ENCODE data around the gene MEF2D.

Gene MEF2D

DNA sequence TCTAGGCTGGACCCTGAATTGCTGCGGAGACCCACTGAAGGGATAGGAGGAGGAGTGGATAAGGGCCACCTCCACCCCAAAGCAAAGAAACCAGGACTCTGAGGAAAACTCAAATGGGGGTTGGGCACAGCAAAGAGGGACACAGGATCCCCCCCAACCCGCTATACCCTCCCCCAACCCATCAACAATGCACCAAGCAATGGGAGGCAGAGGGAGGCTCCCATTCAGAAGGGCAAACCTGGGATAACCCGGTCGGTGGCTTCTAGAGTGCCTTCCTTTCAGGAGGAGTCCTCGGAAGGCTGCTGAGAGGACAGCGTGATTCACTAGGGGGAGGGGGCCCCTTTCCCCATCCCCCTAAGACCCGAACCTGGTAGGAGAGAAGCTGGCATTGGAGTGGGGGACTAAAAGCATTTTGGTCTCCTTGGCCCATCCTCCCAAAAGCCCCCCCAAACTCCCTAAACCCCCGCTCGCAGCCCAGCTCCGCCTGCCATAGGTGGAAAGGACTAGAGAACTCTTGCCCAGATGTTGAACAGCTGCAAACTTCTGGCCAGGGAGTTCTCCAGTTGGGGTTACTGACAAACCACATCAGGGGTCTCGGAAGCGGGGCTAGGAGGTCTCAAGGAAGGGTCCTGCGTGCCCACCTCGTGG lies 1.3 kb downstream of the MEF2D start:
- no peak for DNase-seq

DNA sequence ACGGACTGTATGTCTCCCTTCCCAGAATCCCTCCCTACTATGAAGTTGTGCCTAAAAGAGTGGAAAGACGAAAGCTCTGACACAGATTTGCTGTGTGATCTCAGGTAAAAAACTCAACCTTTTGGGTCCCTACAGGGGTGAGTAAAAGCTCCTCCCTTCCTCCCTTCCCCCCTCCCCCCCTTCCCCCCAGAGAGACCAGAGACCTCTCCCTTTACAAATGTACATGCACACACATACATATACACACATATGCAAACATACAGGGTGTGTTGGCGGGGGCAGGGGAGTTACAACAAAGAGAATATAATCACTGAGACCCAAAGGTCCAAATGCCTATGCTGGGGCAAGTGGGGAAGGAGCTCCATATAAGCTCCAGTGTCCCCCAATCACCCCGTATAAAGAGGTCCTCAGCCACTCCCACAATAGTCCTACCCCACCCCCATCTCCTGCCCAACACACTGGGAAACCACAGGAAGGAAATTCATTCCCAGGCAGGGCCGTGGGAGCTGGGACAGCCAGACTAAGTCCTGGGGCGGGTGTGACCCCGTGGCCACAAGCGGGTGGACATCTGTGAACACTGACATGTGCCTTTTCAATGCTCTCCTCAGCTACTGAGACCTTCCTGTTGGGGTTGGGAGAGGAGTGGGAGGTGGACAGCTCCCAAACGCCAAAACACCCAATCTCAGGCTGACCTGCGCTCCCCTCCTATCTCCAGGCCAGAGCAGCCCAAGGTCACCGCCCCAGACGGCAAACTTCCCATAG lies 2.0 kb downstream of the MEF2D start:
- no peak for DNase-seq

DNA sequence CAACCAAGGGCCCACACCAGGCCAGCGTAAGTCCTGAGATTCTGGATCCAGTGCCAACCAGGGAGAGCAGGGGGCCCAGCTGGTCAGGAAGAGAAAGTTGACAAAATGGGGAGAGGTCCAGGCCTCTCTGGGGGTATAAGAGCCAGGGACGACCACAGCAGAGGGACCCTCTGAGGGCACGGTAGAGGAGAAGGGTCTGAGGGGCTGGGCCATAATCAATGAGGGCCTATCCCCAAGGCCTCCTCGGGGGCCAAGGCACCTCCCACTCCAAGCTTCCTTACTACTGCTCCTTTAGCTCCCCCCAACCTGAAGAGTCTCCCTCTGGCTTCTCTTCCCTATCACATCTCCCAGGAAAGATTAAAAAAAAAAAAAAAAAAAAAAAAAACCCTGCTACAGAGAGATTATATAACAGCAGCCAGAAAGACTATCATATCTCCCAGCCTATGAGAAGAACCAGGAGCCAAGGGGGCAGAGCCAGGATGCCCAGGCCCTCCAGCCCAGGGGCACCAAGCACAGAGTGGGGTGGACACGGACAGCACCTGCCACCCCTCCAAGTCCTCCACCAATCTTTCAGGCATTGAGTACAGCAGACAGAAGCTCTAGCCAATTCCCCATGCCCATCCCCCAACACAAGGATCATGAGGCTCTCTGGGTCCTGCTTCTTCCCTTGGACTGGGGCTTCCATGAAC lies 2.7 kb downstream of the MEF2D start:
- DNase-seq: peak; percentile 24

DNA sequence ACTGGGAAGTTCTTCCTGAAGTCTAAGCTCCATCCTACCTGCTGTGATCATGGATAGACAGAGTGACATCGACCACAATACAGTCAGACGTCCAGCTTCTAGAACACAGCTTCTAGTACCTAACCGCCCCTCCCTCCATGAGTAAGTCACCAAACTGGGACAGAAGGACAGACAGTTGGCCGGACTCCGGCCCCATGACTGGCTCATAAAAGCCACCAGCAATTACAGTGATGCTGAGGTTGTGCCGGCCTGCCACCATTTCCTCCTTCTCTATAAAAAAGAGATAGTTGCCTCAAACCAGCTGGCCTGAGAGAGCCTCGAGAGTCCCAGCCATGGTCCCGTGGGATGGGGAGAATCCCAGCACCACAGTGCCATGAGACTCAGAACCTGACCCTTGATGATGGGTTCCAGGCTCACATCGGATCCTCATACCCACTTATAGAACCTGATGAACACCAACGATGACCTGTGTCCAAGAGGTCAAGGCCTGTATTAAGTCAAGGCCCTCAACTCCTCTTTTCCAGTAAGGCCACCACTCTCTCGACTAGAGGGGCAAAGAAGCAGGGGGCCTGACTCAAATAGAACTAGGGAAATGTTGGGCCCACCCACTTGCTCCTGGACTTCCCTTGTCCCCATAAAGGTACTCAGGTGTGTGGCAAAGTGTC lies 3.4 kb downstream of the MEF2D start:
- no peak for DNase-seq

DNA sequence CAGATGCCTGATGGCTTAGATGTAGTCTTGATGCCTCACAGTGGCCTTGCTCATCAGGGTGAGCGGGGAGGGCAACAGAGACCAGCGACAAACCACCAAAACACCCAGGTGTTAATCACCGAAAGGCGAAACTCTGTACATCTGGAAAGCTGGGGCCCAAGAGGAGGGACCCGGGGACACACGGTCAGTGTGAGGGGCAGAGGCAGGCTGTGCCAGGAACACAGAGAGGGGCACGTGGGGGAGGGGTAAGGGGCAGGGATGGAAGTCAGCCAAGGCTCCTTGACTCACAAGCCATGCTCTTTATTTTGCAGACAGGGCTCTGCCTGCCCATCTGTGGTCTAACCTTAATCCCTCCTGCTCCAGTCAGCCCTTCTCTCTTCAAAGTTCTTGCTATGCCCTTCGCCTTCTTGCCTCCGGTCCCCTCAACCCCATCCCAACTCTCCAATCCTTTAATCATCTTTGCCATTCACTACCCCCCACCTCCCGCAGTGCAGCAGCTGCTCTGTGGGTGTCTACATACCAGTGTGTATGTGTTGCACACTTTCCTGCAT lies 4.3 kb downstream of the MEF2D start:
- no peak for DNase-seq

DNA sequence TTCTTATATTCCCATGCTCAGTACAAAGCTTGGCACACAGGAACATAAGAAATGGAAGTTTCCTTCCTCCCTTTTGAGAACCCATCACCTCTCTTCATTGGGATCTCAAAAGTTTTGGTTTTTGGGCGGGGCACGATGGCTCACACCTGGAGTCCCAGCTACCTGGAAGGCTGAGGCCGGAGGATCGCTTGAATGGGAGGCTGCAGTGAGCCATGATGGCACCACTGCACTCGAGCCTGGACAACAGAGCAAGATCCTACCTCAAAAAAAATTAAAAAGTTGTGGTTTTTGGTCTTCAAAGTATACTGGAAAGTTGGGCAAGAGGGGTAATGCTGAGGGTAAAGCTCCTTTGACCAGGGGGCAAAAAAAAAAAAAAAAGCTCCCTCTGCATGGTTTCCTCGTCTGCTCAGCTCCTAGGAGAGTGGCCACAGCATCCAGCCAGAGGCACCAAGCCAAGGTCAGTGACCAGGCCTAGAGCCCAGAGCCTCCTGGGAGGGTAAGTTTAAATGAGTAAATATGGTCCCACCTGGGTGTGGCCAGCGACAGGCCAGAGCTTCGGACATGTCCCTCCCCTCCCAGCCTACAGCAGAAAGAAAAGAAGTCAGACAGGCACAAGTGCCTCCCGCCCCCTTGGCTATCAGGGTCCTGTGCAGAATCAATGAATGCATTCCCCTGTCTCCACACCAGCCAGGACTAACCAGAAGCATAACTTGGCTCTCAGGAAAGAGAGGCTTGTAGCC lies 5.0 kb downstream of the MEF2D start:
- no peak for DNase-seq

DNA sequence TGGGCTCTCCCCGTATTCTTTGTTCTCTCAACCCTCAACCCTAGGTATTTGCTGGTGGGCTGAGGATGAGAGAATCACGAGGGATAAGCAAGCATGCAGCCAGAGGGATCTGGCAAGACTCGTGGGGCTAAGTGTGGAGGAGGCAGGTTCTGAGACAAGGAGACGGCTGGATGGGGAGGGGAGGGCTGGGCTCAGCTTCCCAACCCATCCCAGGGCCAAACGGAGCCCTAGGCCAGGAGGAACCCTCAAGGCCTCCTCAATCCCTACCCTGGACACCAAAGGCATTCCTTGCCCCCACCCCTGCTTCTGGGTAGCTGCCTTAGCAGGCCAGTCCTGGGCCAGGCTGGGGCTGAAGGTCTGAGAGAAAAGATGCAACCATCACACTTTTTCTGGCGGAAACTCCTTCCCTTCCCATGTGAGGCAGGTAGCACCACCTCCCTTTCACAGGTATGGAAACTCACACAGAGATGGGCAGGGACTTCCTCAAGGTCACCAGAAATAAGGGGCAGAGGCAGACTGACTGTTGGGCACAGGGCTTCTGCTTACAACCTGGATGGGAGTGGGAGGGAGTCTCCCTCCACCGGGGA lies 6.2 kb downstream of the MEF2D start:
- no peak for DNase-seq

DNA sequence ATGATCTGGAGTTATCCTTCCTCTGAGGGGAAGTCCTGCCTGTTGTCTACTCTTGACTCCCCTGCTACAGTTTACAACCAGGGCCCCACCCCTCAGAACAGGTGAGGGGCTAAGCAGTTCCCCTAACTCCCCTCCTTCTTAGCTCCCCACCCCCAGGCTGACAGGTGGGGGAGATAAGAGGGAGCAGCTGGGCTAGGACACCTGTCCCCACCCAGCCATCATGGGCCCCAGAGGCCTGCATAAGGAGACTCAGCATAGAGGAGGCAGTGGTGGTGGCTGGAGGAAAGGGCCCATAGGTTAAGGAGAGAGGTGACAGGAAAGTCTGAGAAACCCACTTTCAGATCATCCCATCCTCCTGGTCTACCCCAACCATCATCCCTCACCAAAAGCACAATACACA lies 6.8 kb downstream of the MEF2D start:
- no peak for DNase-seq

DNA sequence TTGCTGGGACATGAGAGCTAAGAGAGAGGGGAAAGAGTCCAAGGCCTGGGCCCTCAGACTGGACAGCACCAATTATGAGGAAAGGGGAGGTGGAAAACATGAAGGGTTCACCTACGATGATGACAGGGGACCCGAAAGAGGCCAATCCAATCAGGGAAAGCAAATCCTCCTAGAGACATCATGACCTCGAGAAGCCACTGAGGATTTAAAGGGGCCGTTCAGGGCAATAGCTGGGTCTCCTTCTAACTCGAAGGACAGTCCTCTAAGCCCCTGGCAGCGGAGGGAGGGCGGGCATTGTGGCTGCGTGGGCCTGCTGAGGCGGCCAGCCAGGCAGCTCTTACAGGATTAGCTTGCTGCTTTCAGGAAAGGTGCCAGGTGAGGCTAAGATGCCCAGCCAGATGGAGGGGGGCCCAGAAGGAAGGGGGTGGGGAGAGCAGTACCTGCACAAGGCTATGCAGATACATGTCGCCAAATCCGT lies 7.4 kb downstream of the MEF2D start:
- DNase-seq: no peak

DNA sequence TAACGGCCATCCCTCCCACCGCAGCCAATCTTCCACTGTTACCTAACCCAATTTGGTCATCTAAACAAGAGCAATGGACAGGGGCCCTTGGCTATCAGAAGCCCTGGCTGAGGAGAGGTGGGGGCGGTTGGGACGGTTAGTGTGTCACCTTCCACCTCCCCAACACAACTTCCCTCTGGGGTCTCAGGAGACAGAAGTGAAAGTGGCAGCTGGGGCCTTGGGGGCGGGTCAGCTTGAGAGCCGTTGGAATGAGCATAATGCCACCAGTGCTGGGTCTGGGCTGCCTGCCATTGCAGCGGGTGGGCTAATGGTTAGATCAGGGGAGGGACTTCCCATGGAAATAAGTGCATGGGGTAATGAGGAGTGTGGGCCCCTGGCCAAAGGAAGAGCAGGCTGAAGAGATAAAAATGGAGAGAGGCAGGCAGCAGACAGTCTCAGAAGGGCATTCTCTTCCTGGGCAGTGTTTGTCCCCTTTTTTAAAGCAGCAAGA lies 7.9 kb downstream of the MEF2D start:
- DNase-seq: peak; percentile 81

DNA sequence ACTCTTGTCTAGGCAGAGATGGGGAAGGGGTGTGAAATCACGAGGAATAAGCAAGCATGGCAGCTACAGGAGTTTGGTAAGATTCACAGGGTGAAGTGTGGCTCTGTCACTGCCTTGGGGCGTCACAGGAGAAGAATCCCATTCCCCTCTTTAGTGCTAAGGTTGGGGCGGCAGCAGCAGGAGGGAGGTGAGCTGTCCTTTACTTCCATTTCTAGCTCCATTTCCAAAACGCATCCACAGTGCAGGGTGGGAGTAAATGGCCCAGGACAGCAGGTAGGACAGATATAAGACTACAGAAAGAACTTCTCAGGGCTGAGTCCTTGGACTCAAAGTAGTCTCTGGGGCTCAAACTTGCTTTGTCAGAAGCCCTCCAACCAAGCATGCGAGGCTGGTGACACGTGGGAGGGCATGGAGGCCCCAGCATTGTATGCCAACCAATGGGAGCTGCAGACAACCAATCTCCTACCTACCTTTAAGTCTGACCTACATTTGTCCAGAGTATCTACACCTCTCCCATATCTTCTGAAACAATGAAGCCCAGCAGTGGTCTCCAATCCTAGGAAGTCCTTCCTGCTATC lies 8.5 kb downstream of the MEF2D start:
- no peak for DNase-seq

DNA sequence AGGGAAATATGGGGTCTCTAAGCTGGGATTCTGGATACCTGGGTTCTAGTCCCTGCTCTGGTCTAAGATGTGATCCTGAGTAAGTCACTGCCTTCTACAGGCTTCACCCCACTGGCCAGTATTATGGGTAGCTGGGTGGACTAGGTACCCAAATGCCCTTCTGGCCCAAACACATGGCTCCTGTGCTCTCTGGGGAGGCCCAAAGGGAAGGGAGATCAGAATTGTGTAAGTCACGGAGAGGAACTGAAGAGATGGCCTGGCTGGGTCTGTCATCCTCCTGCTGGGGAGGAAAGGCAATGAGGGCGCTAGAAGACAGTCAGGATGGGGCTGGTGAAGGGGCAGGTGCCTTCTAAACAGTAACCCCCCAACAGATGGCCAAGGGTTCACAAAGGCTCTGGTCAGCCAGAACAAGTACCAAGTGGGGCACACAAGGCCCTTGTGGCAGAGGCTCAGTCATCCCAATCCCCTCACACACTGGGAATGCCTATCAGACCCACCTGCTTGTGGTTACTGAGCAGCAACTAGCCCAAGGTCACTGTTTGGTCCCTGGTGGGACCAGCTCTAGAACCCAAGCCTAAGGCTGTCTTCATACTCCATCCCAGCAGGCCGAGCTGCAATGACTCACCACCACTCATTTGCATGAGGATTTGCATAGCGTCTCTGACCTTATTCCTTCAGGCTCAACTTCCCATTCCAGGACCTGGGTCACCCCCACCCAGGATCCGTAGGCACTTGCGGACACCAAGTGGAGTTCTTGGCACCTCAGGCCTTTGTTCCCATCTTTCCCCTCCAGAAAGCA lies 9.2 kb downstream of the MEF2D start:
- no peak for DNase-seq

DNA sequence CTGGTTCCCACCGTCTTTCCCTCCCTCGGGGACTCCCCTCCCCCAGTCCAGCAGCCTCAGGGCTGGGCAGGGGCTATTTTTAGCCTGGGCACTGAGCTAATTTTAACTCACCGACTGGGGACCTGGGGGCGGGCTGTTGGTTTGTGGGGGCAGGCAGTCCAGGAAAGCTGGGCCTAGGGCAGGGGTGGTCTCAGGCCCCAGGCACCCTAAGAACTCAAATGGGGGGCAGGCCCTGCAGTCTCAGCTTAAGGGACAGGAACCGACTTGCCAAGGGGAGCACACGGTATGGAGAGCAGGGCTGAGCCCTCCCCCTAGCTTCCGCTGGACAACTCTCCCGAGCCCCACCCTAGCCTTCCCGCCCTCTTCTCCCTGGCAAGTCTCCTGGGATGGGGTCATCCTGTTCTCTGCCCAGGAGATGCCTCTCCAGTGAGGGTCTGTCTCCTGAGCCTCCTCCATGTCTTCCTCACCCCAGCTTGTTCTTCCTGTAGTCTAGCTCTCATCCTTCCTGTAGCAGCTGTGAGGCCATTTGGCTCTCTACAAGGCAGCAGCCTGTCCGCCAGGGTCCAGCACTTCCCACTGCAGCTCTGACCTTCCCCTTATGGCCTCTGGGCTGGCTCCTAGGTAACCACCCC lies 10.1 kb downstream of the MEF2D start:
- DNase-seq: no peak

DNA sequence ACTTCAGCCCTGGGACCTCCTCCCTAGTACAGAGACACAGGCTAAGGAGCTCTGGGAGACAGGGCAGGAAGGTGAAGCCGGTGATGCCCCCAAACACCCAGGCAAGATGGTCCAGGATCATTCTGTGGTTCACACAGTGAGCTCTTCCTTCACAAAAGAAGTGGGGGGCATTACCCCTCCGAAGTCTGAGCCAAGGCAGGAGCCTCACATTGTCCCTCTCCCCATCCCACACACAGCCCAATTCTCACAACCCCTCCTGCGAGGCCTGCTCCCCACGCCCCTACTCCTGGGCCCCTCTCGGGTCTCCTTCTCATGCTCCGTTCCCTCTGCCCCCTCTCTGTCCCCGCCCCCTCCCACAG lies 10.7 kb downstream of the MEF2D start:
- no peak for DNase-seq

DNA sequence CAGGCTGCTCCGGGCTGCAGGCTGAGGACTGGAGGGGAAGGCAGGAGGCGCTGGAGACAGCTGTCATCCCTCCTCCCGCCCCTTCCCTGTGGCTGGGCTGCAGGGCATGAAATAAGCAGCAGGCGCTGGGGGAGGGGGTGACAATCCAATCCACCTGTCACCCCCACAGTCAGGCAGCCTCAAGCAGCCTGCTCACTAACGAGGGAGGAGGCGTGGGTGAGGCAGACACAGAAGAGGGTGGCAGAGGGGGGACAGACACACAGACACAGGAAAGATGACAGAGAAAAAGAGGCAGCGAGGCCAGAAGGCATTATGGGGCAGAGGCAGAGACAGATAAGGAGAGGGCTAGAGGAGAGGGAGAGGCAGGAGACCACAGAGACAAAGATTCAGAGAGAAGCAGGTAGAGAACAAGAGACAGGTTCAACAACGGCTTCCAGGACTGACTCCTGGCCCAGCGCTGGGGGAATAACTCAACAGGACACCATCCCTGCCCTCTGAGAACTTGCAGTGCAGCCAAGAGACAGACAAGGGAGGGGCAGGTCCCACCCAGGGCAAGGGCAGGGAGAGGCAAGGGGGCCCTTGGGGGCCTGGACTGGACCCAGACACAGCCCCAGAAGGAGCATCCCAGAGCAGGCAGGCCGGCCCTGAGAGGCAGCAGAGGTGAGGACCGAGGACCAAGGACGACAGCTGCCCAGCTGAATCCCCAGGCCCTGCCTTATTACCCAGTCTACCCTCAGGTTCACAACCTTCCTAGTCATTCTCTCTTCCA lies 11.2 kb downstream of the MEF2D start:
- peak; percentile 73 for DNase-seq

DNA sequence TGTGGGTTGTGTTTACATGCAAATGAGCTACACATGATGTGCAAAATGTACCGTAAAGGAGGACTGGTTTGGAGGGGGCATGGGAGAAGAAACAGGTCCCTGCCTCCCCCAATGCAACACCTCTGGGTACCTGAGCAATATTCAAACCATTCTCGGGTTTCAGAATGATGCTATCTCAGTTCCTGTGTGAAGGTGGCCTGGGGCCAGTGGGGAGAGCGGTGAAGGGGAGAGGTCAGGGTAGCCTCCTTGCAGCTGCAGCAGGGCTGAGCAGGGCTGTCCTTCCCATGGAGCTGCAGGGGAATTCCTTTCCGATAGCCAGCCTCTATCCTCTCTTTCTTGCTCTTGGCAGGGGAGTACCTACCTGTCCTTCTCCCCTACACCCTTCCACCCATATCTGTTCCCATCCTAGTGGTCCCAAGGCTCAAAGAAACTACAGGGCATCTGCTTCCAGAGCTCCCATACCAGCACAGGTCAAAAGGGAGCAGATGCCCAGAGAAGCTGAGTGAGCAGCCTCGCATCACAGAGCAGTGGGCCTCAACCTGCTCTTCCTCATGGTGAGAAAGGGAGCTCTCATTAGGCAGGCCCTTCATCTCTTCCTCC lies 11.9 kb downstream of the MEF2D start:
- DNase-seq: no peak

DNA sequence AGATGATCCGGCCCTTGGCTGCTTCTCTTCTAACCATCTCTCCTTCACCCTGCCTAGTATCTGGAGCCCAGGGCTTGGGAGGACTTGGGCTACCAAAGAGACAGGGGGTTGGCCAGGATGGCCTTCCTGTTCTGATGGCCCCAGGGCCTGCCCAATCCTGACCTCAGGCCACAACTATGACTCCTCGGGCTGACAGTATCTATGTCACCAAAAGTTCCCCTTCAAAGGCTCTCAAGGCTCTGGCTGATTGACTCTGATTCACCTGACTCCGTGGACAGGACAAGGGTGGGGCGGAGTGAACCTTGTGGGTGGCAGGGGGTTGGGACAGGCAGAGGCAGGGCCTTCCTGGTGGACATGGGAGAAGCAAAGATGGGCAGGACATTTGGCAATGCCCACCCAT lies 12.7 kb downstream of the MEF2D start:
- no peak for DNase-seq

DNA sequence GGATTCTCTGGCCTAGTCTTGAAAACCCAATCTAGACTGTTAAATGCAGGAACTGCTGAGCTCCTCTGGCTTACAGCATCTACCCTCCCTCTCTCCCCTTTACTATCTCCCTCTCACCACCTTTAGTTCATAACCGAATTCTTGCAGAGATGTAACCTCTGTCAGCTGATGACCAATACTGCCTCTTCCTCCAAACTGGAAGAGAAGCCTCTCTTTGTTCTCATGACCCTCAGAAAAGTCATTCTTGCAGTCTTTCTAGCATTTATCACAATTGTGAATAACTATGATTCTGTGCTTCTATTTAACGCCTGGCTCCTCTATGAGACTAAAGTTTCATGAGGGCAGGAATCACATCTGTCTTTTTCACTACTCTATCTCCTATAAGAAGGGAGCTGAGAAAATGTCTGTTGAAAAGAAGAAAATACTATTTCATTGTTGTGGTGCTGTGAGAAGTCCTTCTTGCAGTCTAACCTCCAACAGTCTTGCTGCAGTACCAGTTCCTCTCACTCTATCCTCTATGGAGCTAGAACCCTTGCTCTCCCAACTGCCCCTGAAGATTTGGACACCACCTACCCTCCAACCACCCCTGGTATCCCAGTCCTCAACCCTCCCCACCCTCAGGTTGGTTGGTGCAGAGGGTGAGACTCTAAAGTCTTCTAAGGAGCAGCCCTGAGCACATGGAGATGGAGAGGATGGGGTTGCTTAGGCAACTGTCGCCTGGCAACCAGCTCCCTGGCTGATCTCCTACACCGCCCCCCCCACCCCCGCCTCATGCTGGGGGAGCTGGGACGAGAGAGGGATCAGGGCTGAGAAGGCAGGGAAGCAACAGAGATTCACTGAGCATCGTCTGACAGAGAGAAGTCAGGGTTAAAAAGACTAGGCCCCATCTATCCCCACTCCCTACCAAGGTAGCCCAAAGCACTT lies 13.9 kb downstream of the MEF2D start:
- DNase-seq: no peak

Measured in hematopoietic multipotent progenitor cell treated with erythropoietin and hydrocortisone succinate and interleukin-3 and kit ligand, for 8 days (in vitro differentiated cells).